CD4-positive, alpha-beta T cell treated with Interleukin-17A for 1 hour (primary cell): ENCODE measurements around the gene UQCC5.

Experiments used
- DNase-seq: peaks from one replicate; pipeline ENCODE4 v3.0.0-alpha.2; 2020

Gene UQCC5

GRCh38 chr3:52535411-52536111, 844 bp upstream of the UQCC5 start:
- no peak for DNase-seq

- DNase-seq: no peak
Observed at GRCh38 chr3:52536112-52536368, 365 bp upstream of the UQCC5 start.

GRCh38 chr3:52537165-52537620, 788 bp downstream of the UQCC5 start:
- DNase-seq: no peak

GRCh38 chr3:52537726-52538421, 1.5 kb downstream of the UQCC5 start:
- DNase-seq: no peak

GRCh38 chr3:52539010-52539653, 2.7 kb downstream of the UQCC5 start:
- no peak for DNase-seq

GRCh38 chr3:52541050-52541449, 4.6 kb downstream of the UQCC5 start:
- no peak for DNase-seq

- DNase-seq: no peak
Observed at GRCh38 chr3:52544937-52545336, 8.5 kb downstream of the UQCC5 start.

- no peak for DNase-seq
Observed at GRCh38 chr3:52546111-52546901, 9.9 kb downstream of the UQCC5 start.

- no peak for DNase-seq
Observed at GRCh38 chr3:52547143-52547542, 10.7 kb downstream of the UQCC5 start.

- DNase-seq: no peak
Observed at GRCh38 chr3:52551118-52551517, 14.7 kb downstream of the UQCC5 start.

GRCh38 chr3:52552089-52552488, 15.7 kb downstream of the UQCC5 start:
- no peak for DNase-seq

- DNase-seq: no peak
Observed at GRCh38 chr3:52554026-52554755, 17.8 kb downstream of the UQCC5 start.

GRCh38 chr3:52555056-52555455, 18.7 kb downstream of the UQCC5 start:
- no peak for DNase-seq

- DNase-seq: no peak
Observed at GRCh38 chr3:52557011-52557960, 20.9 kb downstream of the UQCC5 start.

- no peak for DNase-seq
Observed at GRCh38 chr3:52558436-52558835, 22.0 kb downstream of the UQCC5 start.

GRCh38 chr3:52561028-52561747, 24.8 kb downstream of the UQCC5 start:
- DNase-seq: no peak

- no peak for DNase-seq
Observed at GRCh38 chr3:52563984-52564383, 27.6 kb downstream of the UQCC5 start.

GRCh38 chr3:52568069-52568468, 31.7 kb downstream of the UQCC5 start:
- no peak for DNase-seq

GRCh38 chr3:52570076-52570475, 33.7 kb downstream of the UQCC5 start:
- DNase-seq: no peak

- no peak for DNase-seq
Observed at GRCh38 chr3:52572221-52572620, 35.8 kb downstream of the UQCC5 start.
